HepG2 (cell line): ENCODE data around the gene VAMP8.

Experiments
- FOSL1 ChIP-seq: sonication (generic); formaldehyde crosslinking; IDR thresholded peaks from 2 replicates; pipeline ENCODE4 v1.9.0; 2021; ENCODE audit warnings: missing genetic modification reagents, borderline replicate concordance
- JUNB ChIP-seq: sonication (generic); formaldehyde crosslinking; IDR thresholded peaks from 2 replicates; pipeline ENCODE4 v1.8.0; 2022; ENCODE audit warnings: missing genetic modification reagents, mild to moderate bottlenecking, borderline replicate concordance
- KDM5A ChIP-seq: fragments of 200-600 bp; sonication (generic); IDR thresholded peaks from 2 replicates; pipeline ENCODE4 v1.7.0; 2018; ENCODE audit warnings: antibody characterized with exemption, mild to moderate bottlenecking, low read length, borderline replicate concordance
- NR1H2 ChIP-seq: sonication (generic); formaldehyde crosslinking; IDR thresholded peaks from 2 replicates; pipeline ENCODE4 v1.8.1; 2022; ENCODE audit warnings: low read depth, missing genetic modification reagents, borderline replicate concordance
- RARG ChIP-seq: sonication (generic); formaldehyde crosslinking; IDR thresholded peaks from 2 replicates; pipeline ENCODE4 v1.4.0; 2020; ENCODE audit warnings: low read depth, mild to moderate bottlenecking, missing genetic modification reagents
- ZNF20 ChIP-seq: sonication (generic); formaldehyde crosslinking; IDR thresholded peaks from 2 replicates; pipeline ENCODE4 v1.4.0; 2020; ENCODE audit warnings: mild to moderate bottlenecking, moderate library complexity, missing genetic modification reagents
- ZNF263 ChIP-seq: sonication (generic); formaldehyde crosslinking; IDR thresholded peaks from 2 replicates; pipeline ENCODE4 v1.4.0; 2020; ENCODE audit warnings: missing genetic modification reagents
- ZNF670 ChIP-seq: sonication (generic); formaldehyde crosslinking; IDR thresholded peaks from 2 replicates; pipeline ENCODE4 v1.8.0; 2022; ENCODE audit warnings: mild to moderate bottlenecking, missing genetic modification reagents, borderline replicate concordance

DNA sequence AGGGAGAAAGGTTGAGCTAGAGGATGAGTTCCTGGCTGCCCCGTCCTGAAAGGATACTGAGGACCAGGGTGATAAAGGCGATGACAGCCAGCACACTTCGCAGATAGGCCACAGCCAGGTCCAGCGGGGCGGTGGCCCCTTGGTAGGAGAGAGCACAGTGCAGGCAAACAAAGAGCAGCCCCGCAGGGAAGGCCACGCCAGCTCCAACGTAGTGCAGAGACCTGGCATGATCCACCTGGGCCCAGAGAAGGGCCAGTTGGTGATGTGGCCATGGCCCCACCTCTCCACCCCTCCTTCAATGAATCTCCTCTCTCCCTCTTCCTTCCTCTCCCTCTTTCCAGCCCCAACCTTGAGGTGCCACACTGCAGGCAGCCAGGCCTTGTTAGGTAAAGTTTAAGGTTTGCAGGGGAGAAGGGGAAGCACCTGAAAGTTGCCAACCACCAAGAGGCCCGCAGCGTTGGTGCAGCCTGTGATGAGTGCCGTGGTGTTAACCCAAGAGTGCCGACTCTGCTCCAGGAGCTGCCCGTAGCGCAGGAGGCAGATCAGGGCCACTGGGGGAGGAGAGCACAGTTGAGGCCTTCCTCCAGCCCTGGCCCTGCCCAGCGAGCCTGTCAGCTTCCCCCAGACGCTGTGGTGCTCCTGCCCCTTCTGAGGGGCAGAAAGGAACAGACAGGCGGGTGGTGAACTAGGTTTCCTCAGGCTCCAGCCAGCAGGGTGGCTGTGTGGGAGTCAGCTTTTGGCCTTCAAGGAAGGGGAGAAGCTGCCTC, 22.3 kb downstream of the VAMP8 start:
- TF ChIP-seq ZNF670 (no peak), ZNF20 (CRISPR knock-in tag) (no peak), ZNF263 (no peak), JUNB (no peak), KDM5A (no peak), NR1H2 (no peak), FOSL1 (CRISPR knock-in tag) (no peak), RARG (CRISPR knock-in tag) (no peak)
